Gastrocnemius medialis (tissue), 4 donors: ENCODE data around the gene MRGPRX2. TPM values are rescaled to one million over a fixed set of nuclear protein-coding genes. Genes with fewer than 3 reads are reported as not detected.

Experiments
- ATAC-seq, 2 donors: fragments of 150-250 bp; one replicate each; pipeline ENCODE4 v1.9.1; 2016
- DNase-seq, 2 donors: peaks; one replicate each; pipeline ENCODE4 v3.0.0-alpha.2; 2019
- H3K27ac ChIP-seq, 4 donors: fragments of 200-600 bp; sonication (generic); 1 replicate in 1 of 4; 2 replicates in 3 of 4; pipeline ENCODE4 v1.5.1; 2016 to 2018; ENCODE audit warnings: mild to moderate bottlenecking in 2 of 4, moderate library complexity in 1 of 4
- H3K27me3 ChIP-seq, 3 donors: fragments of 200-600 bp; sonication (generic) in 2 of 3; 1 replicate in 1 of 3; 2 replicates in 2 of 3; pipeline versions ENCODE4 v1.5.1 to v1.6.0; 2016 to 2019; ENCODE audit warnings: mild to moderate bottlenecking in 1 of 3, moderate library complexity in 1 of 3
- H3K36me3 ChIP-seq, 2 donors: fragments of 200-600 bp; sonication (generic) in 1 of 2; one replicate each; pipeline ENCODE4 v1.5.1; 2017 to 2018
- H3K4me1 ChIP-seq, 2 donors: fragments of 200-600 bp; sonication (generic) in 1 of 2; one replicate each; pipeline ENCODE4 v1.5.1; 2016 to 2017; ENCODE audit warnings: mild to moderate bottlenecking in 2 of 2
- H3K4me3 ChIP-seq, 4 donors: fragments of 200-600 bp; sonication (generic) in 3 of 4; 1 replicate in 1 of 4; 2 replicates in 3 of 4; pipeline ENCODE4 v1.5.1; 2016 to 2019; ENCODE audit warnings: mild to moderate bottlenecking in 2 of 4
- H3K9me3 ChIP-seq, 3 donors: fragments of 200-600 bp; sonication (generic) in 2 of 3; 1 replicate in 1 of 3; 2 replicates in 2 of 3; pipeline ENCODE4 v1.5.1; 2016 to 2019
- CTCF ChIP-seq, 5 experiments: fragments of 450-650 bp in 3 of 5; fragments of 200-600 bp in 2 of 5; sonication (generic) in 2 of 5; IDR thresholded peaks in 4 of 5; conservative IDR thresholded peaks in 1 of 5; 1 replicate in 4 of 5; 2 replicates in 1 of 5; pipeline ENCODE4 v1.5.1; 2016 to 2019; ENCODE audit warnings: antibody characterized with exemption in 5 of 5, mild to moderate bottlenecking in 3 of 5, moderate library complexity in 3 of 5
- POLR2A ChIP-seq, 2 donors: fragments of 450-650 bp; IDR thresholded peaks; one replicate each; pipeline ENCODE4 v1.6.1; 2017; ENCODE audit warnings: antibody characterized with exemption in 2 of 2, mild to moderate bottlenecking in 2 of 2, moderate library complexity in 2 of 2
- in situ Hi-C, 4 donors: fragments of 200-750 bp; cut with MboI; loops; one replicate each; pipeline versions ENCODE4 v1.15.0 to v1.8.0; 2017; ENCODE audit warnings: low sequenced_read_pairs in 4 of 4
- intact Hi-C: fragments of 100-400 bp; cut with DNase I; formaldehyde crosslinking; loops from one replicate; pipeline ENCODE4 v1.15.1; 2023; ENCODE audit warnings: low total_unique reads
- total RNA-seq, 4 donors: library from RNA; depleted of rRNA; stranded (reverse); fragments of >200 nt; gene quantifications; one replicate each; pipeline versions ENCODE4 v1.1.0 to v1.2.3, GENCODE V29; 2016

The MRGPRX2 gene
- total RNA-seq: not detected

DNA sequence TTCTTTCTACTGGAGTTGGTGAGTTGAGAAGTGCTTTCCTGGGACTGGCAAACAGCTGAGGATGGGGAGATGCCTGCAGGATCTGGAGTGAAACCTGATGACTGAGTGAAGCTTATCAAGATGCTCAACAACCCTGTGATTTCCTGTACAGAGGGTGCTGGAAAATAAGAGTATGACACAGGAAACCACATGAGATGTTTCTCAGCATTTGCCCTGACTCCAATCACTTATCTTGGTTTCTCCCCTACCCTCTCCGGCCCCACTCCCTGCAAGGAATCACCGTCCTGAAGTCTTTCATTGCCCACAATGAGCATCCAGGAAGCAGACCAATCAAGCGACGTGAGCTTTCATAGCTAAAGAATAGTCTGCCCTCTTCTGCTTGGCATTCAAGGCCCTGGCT is at the start of gene MRGPRX2:
Gene MRGPRX2, minus strand, starts transcription at position 89 of the 400 bp plus-strand sequence. CDS start 4,315 bp downstream, outside the sequence.
- no peaks in the 10 kb centered on the region for H3K36me3 ChIP-seq
- no peaks in the 10 kb centered on the region for H3K4me1 ChIP-seq
- intact Hi-C loops: no loop called here
- ATAC-seq: no peak
- H3K27me3 ChIP-seq: no peaks in the 10 kb centered on the region
- in situ Hi-C loops: loop anchor here in 1 of 4 donors (25.0 kb wide), 1 partner anchor 677 kb away; no protein-coding TSS in a partner anchor
- DNase-seq: no peak
- H3K27ac ChIP-seq: no peak within 1 kb of the TSS
- TF ChIP-seq CTCF (IDR thresholded peaks at IDR 0.05 in 4 of 5, conservative IDR thresholded peaks at IDR 0.05 in 1 of 5) (no peak), POLR2A (IDR thresholded peaks at IDR 0.05) (no peak)
- H3K4me3 ChIP-seq: no peak within 1 kb of the TSS
- no peaks in the 10 kb centered on the region for H3K9me3 ChIP-seq

GRCh38 chr11:19110295-19110694 is 49.8 kb upstream of the MRGPRX2 start:
- Histone ChIP-seq H3K4me3 (no peak overlapping the region), H3K27ac (peak overlapping the region in 3 of 4 donors; percentile 55 to 74 (median 69)), H3K27me3 (no peaks in the 10 kb centered on the region), H3K4me1 (peaks cover 7 to 12% of the 10 kb centered on the region in 2 donors), H3K9me3 (no peaks in the 10 kb centered on the region), H3K36me3 (no peaks in the 10 kb centered on the region)
- peak; percentile 94 to 99 for ATAC-seq
- in situ Hi-C loops: no loop called here
- peak; percentile 64 to 67 for DNase-seq
- intact Hi-C loops: loop anchor here (1.0 kb wide), 1 partner anchor 33 kb away; no protein-coding TSS in a partner anchor
- no peak for TF ChIP-seq POLR2A (IDR thresholded peaks at IDR 0.05)
- TF ChIP-seq CTCF (IDR thresholded peaks at IDR 0.05 in 4 of 5, conservative IDR thresholded peaks at IDR 0.05 in 1 of 5): no peak

DNA sequence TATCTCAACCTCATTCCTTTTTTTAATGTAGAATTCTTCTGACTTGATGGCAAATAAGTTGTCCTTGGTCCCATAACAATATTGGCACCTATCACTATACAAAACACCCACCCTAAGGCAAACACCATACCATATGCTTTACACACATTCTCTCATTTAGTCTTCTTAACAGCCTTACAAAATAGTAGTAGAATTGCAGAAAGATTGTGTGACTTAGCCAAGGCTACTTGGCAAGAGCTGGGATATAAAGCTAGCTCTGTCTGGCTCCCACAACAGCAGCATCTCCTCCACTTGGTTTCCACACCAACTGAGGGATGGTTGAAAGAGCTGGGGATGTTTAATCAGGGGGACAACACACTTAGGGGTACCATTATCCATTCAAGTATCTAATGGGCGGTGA is 46.6 kb upstream of the MRGPRX2 start:
- no peaks in the 10 kb centered on the region for H3K9me3 ChIP-seq
- H3K4me1 ChIP-seq: peaks cover 7 to 12% of the 10 kb centered on the region in 2 donors
- in situ Hi-C loops (no loop called here), intact Hi-C loops (no loop called here)
- no peak for DNase-seq
- ATAC-seq: no peak
- no peaks in the 10 kb centered on the region for H3K36me3 ChIP-seq
- H3K4me3 ChIP-seq: no peak overlapping the region
- no peak overlapping the region for H3K27ac ChIP-seq
- H3K27me3 ChIP-seq: no peaks in the 10 kb centered on the region
- TF ChIP-seq POLR2A (IDR thresholded peaks at IDR 0.05) (no peak), CTCF (IDR thresholded peaks at IDR 0.05 in 4 of 5, conservative IDR thresholded peaks at IDR 0.05 in 1 of 5) (no peak)

- no peak overlapping the region for H3K4me3 ChIP-seq
- H3K4me1 ChIP-seq: peaks cover 0 to 4% of the 10 kb centered on the region in 2 donors
- no peak overlapping the region for H3K27ac ChIP-seq
- intact Hi-C loops: no loop called here
- in situ Hi-C loops: no loop called here
- no peaks in the 10 kb centered on the region for H3K9me3 ChIP-seq
- H3K27me3 ChIP-seq: no peaks in the 10 kb centered on the region
- TF ChIP-seq CTCF (IDR thresholded peaks at IDR 0.05 in 4 of 5, conservative IDR thresholded peaks at IDR 0.05 in 1 of 5) (no peak), POLR2A (IDR thresholded peaks at IDR 0.05) (no peak)
- no peak for DNase-seq
- no peaks in the 10 kb centered on the region for H3K36me3 ChIP-seq
- no peak for ATAC-seq
Measured at GRCh38 chr11:19105011-19105410, 44.5 kb upstream of the MRGPRX2 start.

- Histone ChIP-seq H3K27me3 (no peaks in the 10 kb centered on the region), H3K9me3 (no peaks in the 10 kb centered on the region), H3K4me3 (no peak overlapping the region), H3K36me3 (no peaks in the 10 kb centered on the region), H3K27ac (no peak overlapping the region), H3K4me1 (no peaks in the 10 kb centered on the region)
- no peak for ATAC-seq
- in situ Hi-C loops (no loop called here), intact Hi-C loops (no loop called here)
- no peak for DNase-seq
- no peak for TF ChIP-seq POLR2A (IDR thresholded peaks at IDR 0.05)
- TF ChIP-seq CTCF (IDR thresholded peaks at IDR 0.05 in 4 of 5, conservative IDR thresholded peaks at IDR 0.05 in 1 of 5): no peak
Measured at GRCh38 chr11:19102521-19102900, 42.0 kb upstream of the MRGPRX2 start.
